Cardiac fibroblast (primary cell): ENCODE data around the gene LHFPL3.

Source experiments
- DNase-seq, 2 donors: peaks; one replicate each; pipeline versions ENCODE4 v3.0.0 to v3.0.0-alpha.2; 2010; ENCODE audit warnings: low read depth in 2 of 2
- H3K4me3 ChIP-seq, 2 donors: replicated peaks in 1 of 2; 1 replicate in 1 of 2; 2 replicates in 1 of 2; pipeline ENCODE4 v1.5.1; 2011; ENCODE audit warnings: low read depth in 2 of 2, low read length in 2 of 2, mild to moderate bottlenecking in 2 of 2, moderate library complexity in 1 of 2
- TF ChIP-seq, protein P1 (sequence below): IDR thresholded peaks from one replicate; pipeline ENCODE4 v1.5.1; 2011; ENCODE audit warnings: low read depth, mild to moderate bottlenecking, low read length, inconsistent platforms

Gene LHFPL3

DNA sequence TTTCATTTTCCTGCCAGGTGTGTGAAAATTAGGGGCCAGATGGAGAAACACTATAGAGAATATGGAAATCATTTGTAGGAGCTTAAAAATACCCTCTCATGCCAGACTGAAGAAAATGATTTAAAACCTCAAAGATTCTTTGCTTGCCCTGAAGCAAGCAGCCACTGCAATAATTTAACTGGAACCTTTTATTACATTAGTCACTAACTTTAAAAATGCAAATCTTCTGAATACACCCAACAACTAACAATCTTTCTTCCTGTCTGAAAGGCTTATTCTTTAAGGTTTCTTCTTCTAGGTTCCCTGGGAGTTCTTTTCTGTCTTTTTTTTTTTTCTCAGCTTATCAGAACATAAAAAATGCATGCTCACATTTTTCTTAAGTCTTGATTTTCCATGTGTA, 447.1 kb downstream of the LHFPL3 start:
- TF ChIP-seq, protein P1, sequence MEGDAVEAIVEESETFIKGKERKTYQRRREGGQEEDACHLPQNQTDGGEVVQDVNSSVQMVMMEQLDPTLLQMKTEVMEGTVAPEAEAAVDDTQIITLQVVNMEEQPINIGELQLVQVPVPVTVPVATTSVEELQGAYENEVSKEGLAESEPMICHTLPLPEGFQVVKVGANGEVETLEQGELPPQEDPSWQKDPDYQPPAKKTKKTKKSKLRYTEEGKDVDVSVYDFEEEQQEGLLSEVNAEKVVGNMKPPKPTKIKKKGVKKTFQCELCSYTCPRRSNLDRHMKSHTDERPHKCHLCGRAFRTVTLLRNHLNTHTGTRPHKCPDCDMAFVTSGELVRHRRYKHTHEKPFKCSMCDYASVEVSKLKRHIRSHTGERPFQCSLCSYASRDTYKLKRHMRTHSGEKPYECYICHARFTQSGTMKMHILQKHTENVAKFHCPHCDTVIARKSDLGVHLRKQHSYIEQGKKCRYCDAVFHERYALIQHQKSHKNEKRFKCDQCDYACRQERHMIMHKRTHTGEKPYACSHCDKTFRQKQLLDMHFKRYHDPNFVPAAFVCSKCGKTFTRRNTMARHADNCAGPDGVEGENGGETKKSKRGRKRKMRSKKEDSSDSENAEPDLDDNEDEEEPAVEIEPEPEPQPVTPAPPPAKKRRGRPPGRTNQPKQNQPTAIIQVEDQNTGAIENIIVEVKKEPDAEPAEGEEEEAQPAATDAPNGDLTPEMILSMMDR, result no peak
- DNase-seq, result no peak
- no peak overlapping the region for H3K4me3 ChIP-seq

DNA sequence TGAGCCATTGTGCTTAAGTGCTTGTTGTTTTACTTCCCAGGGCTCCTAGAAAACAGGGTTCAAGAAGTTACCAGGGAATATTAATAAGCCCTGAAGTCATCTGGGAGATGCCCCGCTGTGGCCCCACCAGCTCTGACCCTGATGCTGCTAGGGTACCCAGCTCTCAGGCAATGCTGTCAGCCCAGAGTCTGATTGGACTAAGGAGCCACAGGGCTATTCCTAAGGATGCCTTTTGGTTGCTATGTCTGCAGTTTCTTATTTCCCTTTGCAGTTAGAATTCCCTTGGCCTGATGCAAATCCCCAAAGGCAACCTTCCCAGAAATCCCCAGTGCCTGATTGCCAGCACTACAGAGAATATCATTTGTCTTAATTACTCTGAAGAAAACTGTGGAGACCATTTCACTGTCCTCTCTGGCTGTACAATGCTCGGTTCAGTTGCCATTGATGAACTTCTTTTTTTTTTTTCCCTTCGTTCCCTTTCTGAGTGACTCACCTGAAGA, 448.9 kb downstream of the LHFPL3 start:
- H3K4me3 ChIP-seq, result no peak overlapping the region
- no peak for DNase-seq
- TF ChIP-seq, protein P1, result no peak

GRCh38 chr7:104779888-104780287, 451.5 kb downstream of the LHFPL3 start:
- TF ChIP-seq, protein P1, result no peak
- H3K4me3 ChIP-seq, result no peak overlapping the region

GRCh38 chr7:104784686-104785085, 456.3 kb downstream of the LHFPL3 start:
- TF ChIP-seq, protein P1, result no peak
- DNase-seq, result no peak
- H3K4me3 ChIP-seq, result no peak overlapping the region

More at GRCh38 chr7:104779888-104780287, 451.5 kb downstream of the LHFPL3 start:
- DNase-seq, result no peak

- TF ChIP-seq, protein P1, result no peak
- no peak for DNase-seq
- H3K4me3 ChIP-seq, result no peak overlapping the region
Observed at GRCh38 chr7:104789780-104790179, 461.4 kb downstream of the LHFPL3 start.

DNA sequence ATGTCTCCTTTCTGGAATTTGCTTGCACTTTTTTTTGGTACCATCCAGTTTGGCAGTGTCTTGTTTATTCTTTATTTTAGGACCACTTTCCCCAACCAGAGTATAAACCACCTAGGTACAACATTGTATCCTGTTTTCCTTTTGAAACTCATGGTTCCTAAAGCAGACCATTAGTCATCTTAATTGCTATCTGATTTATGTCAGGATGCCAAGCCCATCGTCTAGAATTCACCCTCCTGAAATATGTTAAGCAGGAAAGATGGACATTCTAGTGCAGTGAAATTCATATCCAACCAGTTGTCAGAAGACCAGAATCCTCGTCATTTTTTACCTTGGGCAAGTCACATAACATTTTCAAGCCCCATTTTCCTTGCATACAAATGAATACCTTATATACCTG, 462.0 kb downstream of the LHFPL3 start:
- TF ChIP-seq, protein P1, result no peak
- peak in 1 of 2 donors; percentile 43 for DNase-seq
- no peak overlapping the region for H3K4me3 ChIP-seq

GRCh38 chr7:104791080-104791479, 462.7 kb downstream of the LHFPL3 start:
- DNase-seq, result peak; percentile 5 to 69
- TF ChIP-seq, protein P1, result no peak
- no peak overlapping the region for H3K4me3 ChIP-seq
